Measurements from ENCODE around the gene CASP2. TPM values are rescaled to one million over a fixed set of nuclear protein-coding genes. Genes with fewer than 3 reads are reported as not detected.

The CASP2 gene
- total RNA-seq, 2 donors from 2014 or later = 5.2 to 7.6 TPM

DNA sequence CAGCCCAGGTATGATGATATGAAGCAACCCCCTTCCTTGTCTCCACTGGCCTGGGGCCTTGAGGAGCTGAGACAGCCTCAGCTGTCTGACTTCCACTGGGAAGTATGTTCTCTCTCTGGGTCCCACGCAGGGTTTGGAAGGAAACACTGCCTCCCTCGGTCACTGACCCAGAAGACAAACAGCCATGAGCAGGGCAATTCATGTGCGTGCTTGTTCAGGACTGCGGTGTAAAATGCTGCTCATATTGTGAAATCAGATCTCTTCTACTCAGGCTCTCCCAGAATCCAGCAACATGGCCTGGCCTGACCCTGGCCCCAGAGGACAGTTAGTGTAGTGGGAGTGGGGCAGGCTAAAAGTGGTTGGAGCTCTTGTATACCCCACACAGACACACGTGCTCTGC is 30.5 kb downstream of the CASP2 start:
- no peak overlapping the region for H3K27ac ChIP-seq
- TF ChIP-seq, protein P1, sequence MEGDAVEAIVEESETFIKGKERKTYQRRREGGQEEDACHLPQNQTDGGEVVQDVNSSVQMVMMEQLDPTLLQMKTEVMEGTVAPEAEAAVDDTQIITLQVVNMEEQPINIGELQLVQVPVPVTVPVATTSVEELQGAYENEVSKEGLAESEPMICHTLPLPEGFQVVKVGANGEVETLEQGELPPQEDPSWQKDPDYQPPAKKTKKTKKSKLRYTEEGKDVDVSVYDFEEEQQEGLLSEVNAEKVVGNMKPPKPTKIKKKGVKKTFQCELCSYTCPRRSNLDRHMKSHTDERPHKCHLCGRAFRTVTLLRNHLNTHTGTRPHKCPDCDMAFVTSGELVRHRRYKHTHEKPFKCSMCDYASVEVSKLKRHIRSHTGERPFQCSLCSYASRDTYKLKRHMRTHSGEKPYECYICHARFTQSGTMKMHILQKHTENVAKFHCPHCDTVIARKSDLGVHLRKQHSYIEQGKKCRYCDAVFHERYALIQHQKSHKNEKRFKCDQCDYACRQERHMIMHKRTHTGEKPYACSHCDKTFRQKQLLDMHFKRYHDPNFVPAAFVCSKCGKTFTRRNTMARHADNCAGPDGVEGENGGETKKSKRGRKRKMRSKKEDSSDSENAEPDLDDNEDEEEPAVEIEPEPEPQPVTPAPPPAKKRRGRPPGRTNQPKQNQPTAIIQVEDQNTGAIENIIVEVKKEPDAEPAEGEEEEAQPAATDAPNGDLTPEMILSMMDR (IDR thresholded peaks at IDR 0.05) = no peak
- peaks cover 0 to 11% of the 10 kb centered on the region in 2 donors for H3K4me1 ChIP-seq
- DNase-seq (ENCODE audit: low spot score) = peak; percentile 54
- no peak overlapping the region for H3K4me3 ChIP-seq
- no peaks in the 10 kb centered on the region for H3K36me3 ChIP-seq
- no peaks in the 10 kb centered on the region for H3K9me3 ChIP-seq
- H3K27me3 ChIP-seq = no peaks in the 10 kb centered on the region

DNA sequence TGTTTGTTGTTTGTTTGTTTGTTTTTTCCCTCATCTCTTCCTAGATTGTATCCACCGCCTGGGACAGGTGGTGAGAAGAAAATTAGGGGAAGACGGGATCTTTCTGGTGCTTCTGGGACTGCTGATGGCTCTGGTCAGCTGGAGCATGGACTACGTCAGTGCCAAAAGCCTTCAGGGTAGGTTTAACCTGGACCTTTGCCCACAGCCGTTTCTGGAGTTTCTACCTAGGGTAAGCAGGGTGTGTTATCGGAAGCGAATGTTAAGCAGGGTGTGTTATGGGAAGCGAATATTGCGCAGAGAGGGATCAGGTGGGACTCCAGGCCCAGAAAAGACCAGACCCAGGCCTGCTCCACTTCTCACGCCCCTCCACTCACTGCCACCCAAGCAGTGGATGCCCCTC is 32.5 kb downstream of the CASP2 start:
- no peak for DNase-seq (ENCODE audit: low spot score)
- H3K27ac ChIP-seq = no peak overlapping the region
- H3K27me3 ChIP-seq = no peaks in the 10 kb centered on the region
- TF ChIP-seq, protein P1 (IDR thresholded peaks at IDR 0.05) = no peak
- H3K36me3 ChIP-seq = no peaks in the 10 kb centered on the region
- H3K4me1 ChIP-seq = peaks cover 0 to 13% of the 10 kb centered on the region in 2 donors
- H3K4me3 ChIP-seq = no peak overlapping the region
- H3K9me3 ChIP-seq = no peaks in the 10 kb centered on the region

DNA sequence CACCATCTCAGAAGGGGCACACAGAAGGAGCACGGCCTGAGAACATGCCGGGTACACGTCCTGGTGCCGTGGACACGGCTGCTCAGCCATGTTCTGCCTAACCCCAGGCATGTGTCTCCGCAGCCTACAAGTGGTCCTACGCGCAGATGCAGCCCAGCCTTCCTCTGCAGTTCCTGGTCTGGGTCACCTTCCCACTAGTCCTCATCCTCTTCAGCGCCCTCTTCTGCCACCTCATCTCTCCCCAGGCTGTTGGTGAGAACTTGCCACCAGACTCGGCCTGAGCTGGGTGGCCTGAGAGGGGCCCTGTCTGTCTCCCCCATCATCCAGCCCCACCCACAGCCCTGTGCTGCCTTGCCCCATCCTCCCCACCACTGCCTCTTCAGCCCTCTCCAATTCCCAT is 33.1 kb downstream of the CASP2 start:
- peak; percentile 48 for DNase-seq (ENCODE audit: low spot score)
- H3K4me1 ChIP-seq = peaks cover 0 to 13% of the 10 kb centered on the region in 2 donors
- H3K36me3 ChIP-seq = no peaks in the 10 kb centered on the region
- no peak overlapping the region for H3K4me3 ChIP-seq
- no peaks in the 10 kb centered on the region for H3K9me3 ChIP-seq
- no peak overlapping the region for H3K27ac ChIP-seq
- H3K27me3 ChIP-seq = no peaks in the 10 kb centered on the region
- TF ChIP-seq, protein P1 (IDR thresholded peaks at IDR 0.05) = no peak

DNA sequence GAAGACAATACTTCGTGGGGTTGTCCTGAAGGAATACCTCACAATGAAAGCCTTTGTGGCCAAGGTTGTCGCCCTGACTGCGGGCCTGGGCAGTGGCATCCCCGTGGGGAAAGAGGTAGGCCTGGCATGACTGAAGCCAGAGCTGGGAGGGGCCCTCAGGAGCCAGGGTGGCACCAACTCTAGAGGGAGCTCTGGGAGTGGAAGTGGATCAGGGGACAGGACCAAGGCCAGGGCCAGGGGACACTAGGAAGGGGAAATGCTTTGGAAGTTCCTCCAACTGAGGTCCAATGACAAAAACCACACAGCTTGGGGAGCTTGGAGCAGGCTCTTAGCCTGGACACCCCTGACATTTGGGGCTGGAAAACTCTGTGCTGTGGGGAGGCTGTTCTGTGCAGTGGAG is 33.6 kb downstream of the CASP2 start:
- H3K36me3 ChIP-seq = no peaks in the 10 kb centered on the region
- H3K27me3 ChIP-seq = no peaks in the 10 kb centered on the region
- peaks cover 0 to 13% of the 10 kb centered on the region in 2 donors for H3K4me1 ChIP-seq
- H3K27ac ChIP-seq = no peak overlapping the region
- TF ChIP-seq, protein P1 (IDR thresholded peaks at IDR 0.05) = peak in 1 of 2 donors; percentile 35
- DNase-seq (ENCODE audit: low spot score) = peak; percentile 58
- no peak overlapping the region for H3K4me3 ChIP-seq
- no peaks in the 10 kb centered on the region for H3K9me3 ChIP-seq

DNA sequence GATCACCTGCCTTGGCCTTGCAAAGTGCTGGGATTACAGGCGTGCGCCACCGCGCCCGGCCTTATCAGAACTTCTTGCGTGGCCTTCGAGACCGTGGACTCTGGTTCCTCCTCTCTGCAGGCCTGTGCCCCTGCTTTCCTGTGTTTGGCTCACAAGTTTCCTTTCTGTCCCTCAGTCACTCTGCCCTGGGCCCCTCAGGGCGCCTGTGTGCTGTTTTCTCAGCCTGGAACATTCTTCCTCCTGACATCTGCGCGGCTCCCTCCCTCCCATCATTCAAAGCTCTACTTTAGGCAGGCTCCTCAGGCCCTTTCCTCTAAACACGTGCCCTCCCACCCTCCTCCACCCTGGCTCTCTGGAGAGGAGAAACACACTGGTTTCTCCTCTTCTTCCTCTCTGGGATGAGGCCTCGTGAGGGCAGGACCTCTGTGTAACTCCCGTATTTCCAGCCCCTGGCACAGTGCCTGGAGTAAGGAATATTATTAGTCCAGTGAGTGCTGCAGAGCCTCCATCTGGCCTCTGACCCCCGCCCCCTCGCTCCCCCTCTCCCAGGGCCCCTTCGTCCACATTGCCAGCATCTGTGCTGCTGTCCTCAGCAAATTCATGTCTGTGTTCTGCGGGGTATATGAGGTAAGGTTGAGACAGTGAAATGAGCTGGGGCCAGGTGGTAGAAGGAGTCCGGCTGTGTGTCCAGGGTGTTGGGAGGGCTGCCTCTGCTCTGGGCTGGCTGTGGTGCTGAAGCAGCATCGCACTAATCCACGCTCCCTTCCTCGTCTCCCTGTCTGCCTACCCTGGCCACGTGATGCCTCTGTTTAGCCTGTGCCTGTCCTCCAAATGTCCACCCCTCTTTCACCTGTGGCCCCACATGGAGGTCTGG is 34.8 kb downstream of the CASP2 start:
- no peaks in the 10 kb centered on the region for H3K36me3 ChIP-seq
- H3K27me3 ChIP-seq = no peaks in the 10 kb centered on the region
- peak; percentile 44 for DNase-seq (ENCODE audit: low spot score)
- no peaks in the 10 kb centered on the region for H3K9me3 ChIP-seq
- H3K4me3 ChIP-seq = no peak overlapping the region
- no peak overlapping the region for H3K27ac ChIP-seq
- TF ChIP-seq, protein P1 (IDR thresholded peaks at IDR 0.05) = no peak
- peaks cover 0 to 13% of the 10 kb centered on the region in 2 donors for H3K4me1 ChIP-seq
